ENCODE data around the gene DGCR6L. TPM values are rescaled to one million over a fixed set of nuclear protein-coding genes. Genes with fewer than 3 reads are reported as not detected.
"Not testable (repeated sequence)": the region's sequence is repeated elsewhere in the genome, so short reads cannot be mapped to it uniquely, and the experiment has no call there.

Gene DGCR6L
- total and polyA plus RNA-seq, 4 donors: 28.4 to 94.0 (median 86.1) TPM

- no peaks in the 10 kb centered on the region for H3K36me3 ChIP-seq (ENCODE audit: control insufficient read depth, insufficient read depth, low read length)
- H3K27me3 ChIP-seq (ENCODE audit: control insufficient read depth, insufficient read depth, low read length): peaks cover 2% of the 10 kb centered on the region
- H3K4me1 ChIP-seq (ENCODE audit: control insufficient read depth, insufficient read depth, low read length): no peaks in the 10 kb centered on the region
- H3K9me3 ChIP-seq (ENCODE audit: control insufficient read depth, insufficient read depth, low read length): no peaks in the 10 kb centered on the region
- DNase-seq (ENCODE audit: low read depth in 4 of 6, low spot score in 6 of 6): no peak
- WGBS (ENCODE audit: insufficient coverage): 70% methylated on average over 13 of the region's 13 CpGs
- no peak overlapping the region for H3K4me3 ChIP-seq (ENCODE audit: low read depth, low read length)
- no peak overlapping the region for H3K27ac ChIP-seq (ENCODE audit: low read depth, low read length)
Measured at GRCh38 chr22:20292673-20293232, 27.1 kb downstream of the DGCR6L start.

GRCh38 chr22:20292108-20292507 lies 27.8 kb downstream of the DGCR6L start:
- no peaks in the 10 kb centered on the region for H3K4me1 ChIP-seq (ENCODE audit: control insufficient read depth, insufficient read depth, low read length)
- H3K27ac ChIP-seq (ENCODE audit: low read depth, low read length): no peak overlapping the region
- no peak for DNase-seq (ENCODE audit: low read depth in 4 of 6, low spot score in 6 of 6)
- WGBS (ENCODE audit: insufficient coverage): 83% methylated on average over 1 of the region's 5 CpGs
- H3K9me3 ChIP-seq (ENCODE audit: control insufficient read depth, insufficient read depth, low read length): no peaks in the 10 kb centered on the region
- no peak overlapping the region for H3K4me3 ChIP-seq (ENCODE audit: low read depth, low read length)
- no peaks in the 10 kb centered on the region for H3K36me3 ChIP-seq (ENCODE audit: control insufficient read depth, insufficient read depth, low read length)
- H3K27me3 ChIP-seq (ENCODE audit: control insufficient read depth, insufficient read depth, low read length): no peaks in the 10 kb centered on the region

- Histone ChIP-seq H3K27me3 (ENCODE audit: control insufficient read depth, insufficient read depth, low read length) (no peaks in the 10 kb centered on the region), H3K36me3 (ENCODE audit: control insufficient read depth, insufficient read depth, low read length) (no peaks in the 10 kb centered on the region), H3K4me1 (ENCODE audit: control insufficient read depth, insufficient read depth, low read length) (no peaks in the 10 kb centered on the region), H3K9me3 (ENCODE audit: control insufficient read depth, insufficient read depth, low read length) (no peaks in the 10 kb centered on the region), H3K4me3 (ENCODE audit: low read depth, low read length) (no peak overlapping the region), H3K27ac (ENCODE audit: low read depth, low read length) (no peak overlapping the region)
- WGBS (ENCODE audit: insufficient coverage): 61% methylated on average over 8 of the region's 11 CpGs
- no peak for DNase-seq (ENCODE audit: low read depth in 4 of 6, low spot score in 6 of 6)
Measured at GRCh38 chr22:20291604-20292063, 28.2 kb downstream of the DGCR6L start.

DNA sequence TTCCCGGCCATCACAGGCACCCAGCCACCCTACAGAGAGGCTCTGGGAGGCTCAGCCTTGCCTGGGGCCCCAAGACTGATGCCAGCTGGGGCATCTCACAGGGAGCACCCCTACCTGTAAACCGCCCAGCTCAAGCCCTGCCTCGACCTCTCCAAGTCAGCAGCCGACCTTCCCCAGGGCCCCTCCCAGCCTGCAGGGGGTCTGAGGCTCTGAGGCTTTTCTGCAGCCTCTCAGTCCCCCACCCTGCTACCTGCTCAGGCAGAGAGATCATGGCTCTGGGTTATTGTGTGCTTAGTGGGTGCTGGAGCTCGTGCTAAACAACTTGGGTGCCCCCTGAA lies 28.6 kb downstream of the DGCR6L start:
- no peaks in the 10 kb centered on the region for H3K4me1 ChIP-seq (ENCODE audit: control insufficient read depth, insufficient read depth, low read length)
- H3K4me3 ChIP-seq (ENCODE audit: low read depth, low read length): no peak overlapping the region
- no peaks in the 10 kb centered on the region for H3K27me3 ChIP-seq (ENCODE audit: control insufficient read depth, insufficient read depth, low read length)
- no peak for DNase-seq (ENCODE audit: low read depth in 4 of 6, low spot score in 6 of 6)
- H3K36me3 ChIP-seq (ENCODE audit: control insufficient read depth, insufficient read depth, low read length): no peaks in the 10 kb centered on the region
- WGBS (ENCODE audit: insufficient coverage): 60% methylated on average over 4 of the region's 5 CpGs
- no peak overlapping the region for H3K27ac ChIP-seq (ENCODE audit: low read depth, low read length)
- no peaks in the 10 kb centered on the region for H3K9me3 ChIP-seq (ENCODE audit: control insufficient read depth, insufficient read depth, low read length)

DNA sequence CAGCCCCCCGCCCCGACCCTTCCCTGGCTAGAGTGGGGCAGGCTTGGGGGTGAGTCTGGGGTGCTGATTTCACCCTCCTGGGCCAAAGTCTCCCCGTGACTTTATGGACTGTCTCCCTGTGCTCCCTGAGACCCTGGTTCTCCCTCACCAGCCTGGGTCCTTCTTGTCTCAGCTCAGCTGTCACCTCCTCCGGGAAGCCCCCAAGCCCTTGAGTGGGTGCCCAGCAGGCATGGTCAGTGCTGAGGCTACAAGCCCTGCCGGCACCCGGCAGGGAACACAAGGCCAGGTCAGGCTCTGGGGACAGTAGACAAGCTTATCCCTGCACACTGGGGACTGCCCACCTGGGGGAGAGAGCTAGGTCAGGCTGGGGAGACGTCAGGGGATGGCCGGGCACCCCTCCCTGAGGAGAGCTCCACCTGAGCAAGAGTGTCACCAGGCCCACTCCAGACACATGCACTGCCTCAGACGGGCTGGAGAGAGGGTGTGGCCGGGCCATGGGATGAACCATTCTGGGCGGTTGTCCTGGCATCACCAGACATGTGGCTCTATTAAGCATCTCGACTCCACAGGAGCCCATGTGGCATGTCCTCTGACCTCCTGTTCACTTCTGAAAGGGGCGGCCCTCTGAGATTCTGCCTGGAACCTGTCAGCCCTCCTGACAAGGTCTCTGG lies 29.1 kb downstream of the DGCR6L start:
- Histone ChIP-seq H3K4me3 (ENCODE audit: low read depth, low read length) (no peak overlapping the region), H3K27ac (ENCODE audit: low read depth, low read length) (no peak overlapping the region), H3K4me1 (ENCODE audit: control insufficient read depth, insufficient read depth, low read length) (no peaks in the 10 kb centered on the region), H3K27me3 (ENCODE audit: control insufficient read depth, insufficient read depth, low read length) (no peaks in the 10 kb centered on the region), H3K9me3 (ENCODE audit: control insufficient read depth, insufficient read depth, low read length) (no peaks in the 10 kb centered on the region), H3K36me3 (ENCODE audit: control insufficient read depth, insufficient read depth, low read length) (no peaks in the 10 kb centered on the region)
- 83% methylated on average over 13 of the region's 13 CpGs for WGBS (ENCODE audit: insufficient coverage)
- DNase-seq (ENCODE audit: low read depth in 4 of 6, low spot score in 6 of 6): no peak

- H3K27ac ChIP-seq (ENCODE audit: low read depth, low read length): no peak overlapping the region
- no peaks in the 10 kb centered on the region for H3K4me1 ChIP-seq (ENCODE audit: control insufficient read depth, insufficient read depth, low read length)
- no peaks in the 10 kb centered on the region for H3K27me3 ChIP-seq (ENCODE audit: control insufficient read depth, insufficient read depth, low read length)
- no peak overlapping the region for H3K4me3 ChIP-seq (ENCODE audit: low read depth, low read length)
- no peaks in the 10 kb centered on the region for H3K9me3 ChIP-seq (ENCODE audit: control insufficient read depth, insufficient read depth, low read length)
- 84% methylated on average over 10 of the region's 10 CpGs for WGBS (ENCODE audit: insufficient coverage)
- no peaks in the 10 kb centered on the region for H3K36me3 ChIP-seq (ENCODE audit: control insufficient read depth, insufficient read depth, low read length)
- DNase-seq (ENCODE audit: low read depth in 4 of 6, low spot score in 6 of 6): no peak
Measured at GRCh38 chr22:20290045-20290392, 29.8 kb downstream of the DGCR6L start.

GRCh38 chr22:20289182-20290044 lies 30.4 kb downstream of the DGCR6L start:
- not testable (repeated sequence) for H3K36me3 ChIP-seq (ENCODE audit: control insufficient read depth, insufficient read depth, low read length); H3K4me1 ChIP-seq (ENCODE audit: control insufficient read depth, insufficient read depth, low read length); DNase-seq (ENCODE audit: low read depth in 4 of 6, low spot score in 6 of 6); H3K9me3 ChIP-seq (ENCODE audit: control insufficient read depth, insufficient read depth, low read length); H3K27me3 ChIP-seq (ENCODE audit: control insufficient read depth, insufficient read depth, low read length); H3K27ac ChIP-seq (ENCODE audit: low read depth, low read length); H3K4me3 ChIP-seq (ENCODE audit: low read depth, low read length)
- 78% methylated on average over 17 of the region's 23 CpGs for WGBS (ENCODE audit: insufficient coverage)

- H3K27ac ChIP-seq (ENCODE audit: low read depth, low read length); H3K9me3 ChIP-seq (ENCODE audit: control insufficient read depth, insufficient read depth, low read length); H3K36me3 ChIP-seq (ENCODE audit: control insufficient read depth, insufficient read depth, low read length); DNase-seq (ENCODE audit: low read depth in 4 of 6, low spot score in 6 of 6); H3K4me3 ChIP-seq (ENCODE audit: low read depth, low read length); H3K27me3 ChIP-seq (ENCODE audit: control insufficient read depth, insufficient read depth, low read length): not testable (repeated sequence)
- peaks cover 15% of the 10 kb centered on the region for H3K4me1 ChIP-seq (ENCODE audit: control insufficient read depth, insufficient read depth, low read length)
- 67% methylated on average over 3 of the region's 20 CpGs for WGBS (ENCODE audit: insufficient coverage)
Measured at GRCh38 chr22:20286784-20287423, 33.0 kb downstream of the DGCR6L start.

DNA sequence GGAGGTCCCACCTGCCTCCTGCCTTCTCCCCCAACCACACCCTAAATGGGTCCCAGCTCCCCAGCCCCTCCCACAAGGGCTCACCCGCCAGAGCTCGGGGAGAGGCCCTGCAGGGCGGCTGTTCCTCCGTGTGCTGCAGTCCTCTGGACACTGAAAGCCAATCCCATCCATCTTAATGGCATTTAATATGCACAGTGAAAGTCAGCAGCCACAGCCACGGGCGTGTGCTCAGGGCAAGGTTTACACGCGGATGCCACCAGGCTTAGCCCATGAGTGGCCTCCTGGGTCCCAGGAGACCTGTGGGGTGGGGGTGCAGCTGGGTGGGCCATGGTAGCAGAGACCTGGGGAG lies 33.6 kb downstream of the DGCR6L start:
- not testable (repeated sequence) for DNase-seq (ENCODE audit: low read depth in 4 of 6, low spot score in 6 of 6); H3K4me3 ChIP-seq (ENCODE audit: low read depth, low read length); H3K9me3 ChIP-seq (ENCODE audit: control insufficient read depth, insufficient read depth, low read length); H3K27me3 ChIP-seq (ENCODE audit: control insufficient read depth, insufficient read depth, low read length); H3K36me3 ChIP-seq (ENCODE audit: control insufficient read depth, insufficient read depth, low read length); H3K27ac ChIP-seq (ENCODE audit: low read depth, low read length)
- WGBS (ENCODE audit: insufficient coverage): 15% methylated on average over 7 of the region's 8 CpGs
- peaks cover 16% of the 10 kb centered on the region for H3K4me1 ChIP-seq (ENCODE audit: control insufficient read depth, insufficient read depth, low read length)
